Thymus (tissue), 11 donors: ENCODE results near the gene TSHZ2. TPM values are rescaled to one million over a fixed set of nuclear protein-coding genes. Genes with fewer than 3 reads are reported as not detected.
A peak's percentile ranks its signal among the peaks of the same experiment; 100 is the strongest.

Experiments used
- DNase-seq, 9 donors: peaks; one replicate each; pipeline ENCODE4 v3.0.0-alpha.2; 2013; ENCODE audit warnings: low spot score in 9 of 9, low read depth in 6 of 9, missing footprints in 1 of 9
- H3K27ac ChIP-seq, 2 donors: one replicate each; pipeline ENCODE4 v1.5.1; 2013; ENCODE audit warnings: control low read depth in 1 of 2, low read depth in 1 of 2, low read length in 1 of 2, mild to moderate bottlenecking in 1 of 2, moderate library complexity in 1 of 2
- H3K27me3 ChIP-seq, 2 donors: one replicate each; pipeline ENCODE4 v1.5.1; 2013; ENCODE audit warnings: low read length in 1 of 2; ENCODE audit not compliant: control insufficient read depth in 2 of 2, insufficient read depth in 1 of 2
- H3K36me3 ChIP-seq, 2 donors: one replicate each; pipeline ENCODE4 v1.5.1; 2013; ENCODE audit warnings: low read length in 1 of 2, mild to moderate bottlenecking in 1 of 2, moderate library complexity in 1 of 2; ENCODE audit not compliant: control insufficient read depth in 2 of 2, insufficient read depth in 2 of 2
- H3K4me1 ChIP-seq, 2 donors: one replicate each; pipeline ENCODE4 v1.5.1; 2013; ENCODE audit warnings: low read length in 2 of 2; ENCODE audit not compliant: control insufficient read depth in 2 of 2, insufficient read depth in 2 of 2
- H3K4me3 ChIP-seq, 2 donors: one replicate each; pipeline ENCODE4 v1.5.1; 2013; ENCODE audit warnings: low read length in 2 of 2, control low read depth in 1 of 2, mild to moderate bottlenecking in 1 of 2
- H3K9me3 ChIP-seq, 2 donors: one replicate each; pipeline ENCODE4 v1.5.1; 2013; ENCODE audit warnings: low read length in 1 of 2, mild to moderate bottlenecking in 1 of 2; ENCODE audit not compliant: control insufficient read depth in 2 of 2, insufficient read depth in 1 of 2
- WGBS: extraction: QIAGEN DNeasy Blood & Tissue Kit; methylation state at CpG from one replicate; pipeline ENCODE4 v1.1.7; 2013; 5-methylcytosine and 5-hydroxymethylcytosine counted together
- polyA plus RNA-seq: library from polyadenylated mRNA; stranded (reverse); fragments of 200-250 nt; gene quantifications from one replicate; pipeline ENCODE4 v1.2.3, GENCODE V29; 2013
- total RNA-seq: library from RNA; stranded (reverse); fragments of 120-200 nt; gene quantifications from one replicate; pipeline ENCODE4 v1.2.4, GENCODE V29; 2013
- donor health status: healthy.

Gene TSHZ2
- total and polyA plus RNA-seq, 2 donors: 1.4 to 2.4 TPM

DNA sequence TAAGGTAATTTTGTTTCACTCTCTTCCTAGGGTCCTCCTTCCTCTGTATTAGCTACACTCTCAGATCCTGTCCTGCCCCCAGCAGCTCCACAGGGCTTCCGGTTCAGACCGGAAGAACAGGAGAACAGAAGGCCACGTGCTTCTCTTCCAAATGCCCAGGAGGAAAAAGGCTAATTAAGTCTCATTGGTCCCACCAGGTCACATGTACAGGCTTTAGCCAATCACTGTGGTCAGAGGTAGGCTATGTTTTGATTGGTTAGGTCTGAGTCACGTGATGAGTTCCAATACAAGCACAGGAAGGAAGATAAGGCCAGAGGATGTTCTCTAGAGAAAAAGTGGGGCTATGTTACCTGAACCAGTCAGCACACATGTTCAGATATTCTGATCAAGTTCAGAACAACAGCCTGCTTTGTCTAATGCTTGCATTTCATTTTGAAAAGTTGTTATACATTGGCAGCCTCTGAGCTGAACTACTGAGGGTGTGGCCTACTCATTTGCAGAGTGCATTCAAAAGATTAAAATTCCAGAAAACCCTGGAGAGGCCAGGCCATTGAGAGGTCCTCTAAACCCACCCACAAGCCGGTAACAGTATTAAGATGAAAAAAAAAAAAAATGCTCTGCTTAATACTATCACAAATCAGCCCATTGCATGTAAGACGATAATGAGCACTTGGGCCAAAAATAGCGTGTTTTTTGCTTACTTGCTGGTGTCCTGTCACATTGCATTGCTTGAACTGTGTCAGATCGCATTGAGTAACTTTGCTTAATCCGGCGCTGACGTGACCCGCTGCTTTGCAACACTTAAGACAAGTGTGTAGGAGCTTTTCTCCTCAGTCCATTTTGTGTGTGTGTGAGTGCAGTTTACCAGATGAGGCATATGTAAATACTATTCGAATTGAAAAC, 170.3 kb downstream of the TSHZ2 start:
- H3K4me1 ChIP-seq: no peaks in the 10 kb centered on the region
- 90% methylated on average over 13 of the region's 13 CpGs for whole genome bisulfite sequencing
- no peak overlapping the region for H3K4me3 ChIP-seq
- no peak overlapping the region for H3K27ac ChIP-seq
- DNase-seq: no peak
- H3K9me3 ChIP-seq: no peaks in the 10 kb centered on the region
- no peaks in the 10 kb centered on the region for H3K27me3 ChIP-seq
- H3K36me3 ChIP-seq: no peaks in the 10 kb centered on the region

DNA sequence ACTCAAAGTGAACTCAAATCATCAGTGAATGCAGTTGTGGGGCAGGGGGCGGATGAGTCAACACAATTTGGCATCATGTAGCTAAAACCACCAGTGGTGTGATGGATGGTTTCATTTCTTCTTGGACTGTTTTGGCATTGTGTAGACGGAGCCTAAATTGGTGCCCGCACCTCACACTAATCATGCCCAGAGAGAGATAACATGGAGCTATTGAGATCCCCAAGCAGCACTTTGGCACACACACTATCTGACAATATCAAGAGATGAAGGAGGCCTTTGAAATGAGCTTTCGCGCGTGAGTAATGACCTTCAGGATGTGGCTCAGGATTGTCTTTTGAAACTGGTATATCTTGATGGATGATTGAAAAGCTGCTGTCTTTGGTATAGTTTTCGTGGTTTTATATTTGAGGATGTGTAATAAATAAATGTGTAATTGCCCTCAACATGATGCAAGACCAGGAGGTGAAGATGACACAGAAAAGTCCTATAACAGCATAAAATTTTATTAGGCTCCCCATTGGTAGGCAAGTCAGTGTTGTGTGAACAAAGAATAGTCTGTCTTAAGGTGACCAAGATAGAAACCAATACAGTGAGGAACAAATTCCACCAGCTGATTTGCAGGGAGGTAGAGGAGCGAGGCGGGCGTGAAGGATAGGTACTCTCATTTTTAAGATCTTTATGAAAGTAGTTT, 174.2 kb downstream of the TSHZ2 start:
- no peaks in the 10 kb centered on the region for H3K9me3 ChIP-seq
- H3K27ac ChIP-seq: no peak overlapping the region
- no peaks in the 10 kb centered on the region for H3K4me1 ChIP-seq
- no peak for DNase-seq
- H3K4me3 ChIP-seq: no peak overlapping the region
- H3K36me3 ChIP-seq: no peaks in the 10 kb centered on the region
- no peaks in the 10 kb centered on the region for H3K27me3 ChIP-seq
- whole genome bisulfite sequencing: 94% methylated on average over 10 of the region's 10 CpGs

DNA sequence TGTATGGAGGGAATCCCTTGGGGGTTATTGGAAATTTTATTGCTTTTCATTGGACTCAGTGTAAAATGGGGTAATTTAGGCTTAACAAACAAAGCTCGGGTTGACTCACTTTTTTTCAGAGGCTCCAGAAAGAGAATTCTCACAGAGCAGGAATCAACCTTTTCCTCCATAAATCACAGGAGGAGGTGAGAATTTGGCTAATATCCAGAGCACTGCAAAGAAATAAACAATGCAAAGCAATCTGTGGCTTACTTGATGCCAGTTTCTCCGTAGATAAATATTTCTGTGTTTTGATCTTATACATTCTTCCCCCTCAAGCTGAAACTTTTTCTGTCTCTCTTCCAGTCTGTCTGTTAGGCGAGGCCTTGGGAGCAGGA, 176.6 kb downstream of the TSHZ2 start:
- no peak for DNase-seq
- Histone ChIP-seq H3K36me3 (no peaks in the 10 kb centered on the region), H3K4me1 (no peaks in the 10 kb centered on the region), H3K4me3 (no peak overlapping the region), H3K9me3 (no peaks in the 10 kb centered on the region), H3K27me3 (no peaks in the 10 kb centered on the region), H3K27ac (no peak overlapping the region)
- WGBS: 44% methylated on average over 3 of the region's 3 CpGs

DNA sequence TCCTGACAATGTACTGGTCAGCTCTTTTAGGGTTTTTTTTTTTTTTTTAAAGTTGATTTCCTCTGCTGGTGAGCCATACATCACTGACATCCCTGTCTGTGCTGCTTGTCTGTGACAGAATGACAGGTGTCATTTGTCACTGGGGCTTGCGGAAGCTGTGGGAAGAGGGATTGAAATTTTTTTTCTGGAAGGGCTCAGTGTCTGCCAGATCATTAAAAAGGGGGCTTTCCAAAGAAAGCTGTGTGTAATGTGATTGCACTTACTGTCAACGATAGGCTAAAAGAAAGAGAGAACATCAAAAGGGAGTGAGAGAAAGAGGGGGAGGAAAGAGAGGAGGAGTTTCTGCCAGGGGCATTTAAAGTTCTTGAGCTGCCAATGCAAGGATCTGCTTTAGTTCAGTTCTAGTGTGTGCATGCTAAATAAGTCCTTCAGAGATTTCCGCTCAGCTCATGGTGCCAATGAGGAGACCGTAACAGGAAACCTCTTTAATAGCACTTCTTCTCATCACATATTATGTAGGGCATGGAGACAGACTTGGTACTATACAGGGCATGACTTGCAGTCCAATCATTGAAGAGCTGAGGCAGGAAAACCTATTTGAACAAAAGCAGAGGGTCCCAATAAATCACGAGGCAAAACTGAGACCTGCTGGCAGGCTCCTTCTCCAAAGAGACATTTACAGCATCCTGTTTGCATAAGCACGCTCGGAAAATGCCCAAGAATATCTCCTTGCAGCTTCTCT, 177.2 kb downstream of the TSHZ2 start:
- Histone ChIP-seq H3K4me3 (no peak overlapping the region), H3K9me3 (no peaks in the 10 kb centered on the region), H3K27ac (peak overlapping the region in 1 of 2 donors; percentile 43), H3K4me1 (no peaks in the 10 kb centered on the region), H3K27me3 (no peaks in the 10 kb centered on the region), H3K36me3 (no peaks in the 10 kb centered on the region)
- peak in 1 of 9 donors; percentile 15 for DNase-seq
- WGBS: 27% methylated on average over 7 of the region's 7 CpGs

DNA sequence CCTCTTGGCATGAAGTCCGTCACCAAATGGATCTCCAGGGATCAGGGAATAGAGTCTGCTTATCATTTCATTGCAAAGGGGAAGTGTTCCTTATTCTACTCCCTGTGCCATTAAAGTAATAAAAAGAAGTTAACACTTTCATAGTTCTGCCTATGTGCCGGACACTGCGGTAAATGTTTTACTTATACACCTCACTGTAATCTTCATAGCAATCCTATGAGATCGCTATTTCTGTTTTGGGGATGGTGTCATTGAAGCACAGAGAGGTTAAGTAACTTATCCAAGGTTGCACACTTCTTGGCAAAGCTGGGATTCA, 177.7 kb downstream of the TSHZ2 start:
- H3K9me3 ChIP-seq: no peaks in the 10 kb centered on the region
- no peak for DNase-seq
- H3K36me3 ChIP-seq: no peaks in the 10 kb centered on the region
- H3K27me3 ChIP-seq: no peaks in the 10 kb centered on the region
- no peak overlapping the region for H3K27ac ChIP-seq
- WGBS: 81% methylated on average over 4 of the region's 4 CpGs
- H3K4me3 ChIP-seq: no peak overlapping the region
- H3K4me1 ChIP-seq: no peaks in the 10 kb centered on the region

DNA sequence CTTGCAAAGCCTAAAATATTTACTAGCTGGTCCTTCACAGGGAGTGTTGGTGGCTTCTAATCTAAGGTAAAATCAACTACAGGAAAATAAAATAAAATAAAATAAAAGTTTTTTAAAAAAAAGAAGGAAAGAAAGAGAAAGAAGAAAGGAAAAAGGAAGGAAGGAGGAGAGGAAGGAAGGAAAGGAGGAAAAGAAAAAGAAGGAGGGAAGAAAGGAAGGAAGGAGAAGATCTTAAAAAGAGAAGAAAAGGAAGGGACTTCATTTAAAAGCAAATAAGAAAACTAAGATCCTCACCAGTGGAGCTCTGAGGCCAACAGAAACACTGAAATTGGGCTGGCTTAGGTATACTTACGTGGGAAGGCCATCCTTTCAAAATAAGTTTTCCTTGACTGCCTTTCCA, 178.4 kb downstream of the TSHZ2 start:
- H3K27me3 ChIP-seq: no peaks in the 10 kb centered on the region
- no peak overlapping the region for H3K4me3 ChIP-seq
- no peaks in the 10 kb centered on the region for H3K4me1 ChIP-seq
- no peaks in the 10 kb centered on the region for H3K36me3 ChIP-seq
- no peaks in the 10 kb centered on the region for H3K9me3 ChIP-seq
- no peak for DNase-seq
- H3K27ac ChIP-seq: no peak overlapping the region
- 91% methylated on average over 1 of the region's 1 CpG for WGBS

DNA sequence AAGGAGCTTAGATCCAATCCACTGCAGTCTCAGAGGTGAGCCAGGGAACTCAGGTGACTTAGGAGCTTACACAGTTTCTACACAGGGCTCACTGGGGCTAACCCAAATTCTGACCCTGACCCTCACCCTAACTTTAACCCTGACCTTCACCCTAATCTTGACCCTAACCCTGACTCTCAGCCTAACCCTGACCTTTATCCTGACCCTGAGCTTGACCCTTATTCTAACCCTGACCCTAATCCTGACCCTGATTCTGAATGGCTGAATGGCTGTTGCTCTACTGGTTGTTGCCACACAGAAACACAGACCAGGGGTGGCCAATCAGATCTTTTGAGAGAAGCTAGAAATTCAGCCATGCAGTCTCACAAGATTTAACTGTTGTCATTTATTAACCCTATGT, 180.1 kb downstream of the TSHZ2 start:
- no peaks in the 10 kb centered on the region for H3K27me3 ChIP-seq
- no peaks in the 10 kb centered on the region for H3K36me3 ChIP-seq
- no peaks in the 10 kb centered on the region for H3K9me3 ChIP-seq
- no peak for DNase-seq
- H3K4me1 ChIP-seq: no peaks in the 10 kb centered on the region
- no peak overlapping the region for H3K4me3 ChIP-seq
- no peak overlapping the region for H3K27ac ChIP-seq

DNA sequence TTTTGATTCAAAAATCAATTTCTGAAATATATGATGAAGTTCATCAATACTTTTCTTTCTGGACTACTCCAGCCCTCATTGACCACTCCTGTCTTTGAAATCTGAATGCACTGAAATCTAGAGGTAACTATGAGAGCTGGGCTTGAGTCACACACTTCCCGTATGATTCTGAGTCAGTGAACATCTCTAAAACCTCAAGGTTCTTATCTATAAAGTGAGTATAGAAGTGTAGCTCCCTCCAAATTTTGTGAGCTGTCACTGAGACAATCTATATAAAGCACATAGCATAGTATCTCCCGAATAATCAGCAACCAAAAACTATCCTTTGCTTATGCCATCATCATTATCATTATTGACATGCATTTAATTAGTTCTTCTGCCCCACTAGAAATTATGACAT, 182.4 kb downstream of the TSHZ2 start:
- no peak for DNase-seq
- Histone ChIP-seq H3K36me3 (no peaks in the 10 kb centered on the region), H3K4me3 (no peak overlapping the region), H3K4me1 (no peaks in the 10 kb centered on the region), H3K27me3 (no peaks in the 10 kb centered on the region), H3K27ac (no peak overlapping the region), H3K9me3 (no peaks in the 10 kb centered on the region)
- 84% methylated on average over 2 of the region's 2 CpGs for WGBS
